ENCODE data around the gene PMEPA1.

DNA sequence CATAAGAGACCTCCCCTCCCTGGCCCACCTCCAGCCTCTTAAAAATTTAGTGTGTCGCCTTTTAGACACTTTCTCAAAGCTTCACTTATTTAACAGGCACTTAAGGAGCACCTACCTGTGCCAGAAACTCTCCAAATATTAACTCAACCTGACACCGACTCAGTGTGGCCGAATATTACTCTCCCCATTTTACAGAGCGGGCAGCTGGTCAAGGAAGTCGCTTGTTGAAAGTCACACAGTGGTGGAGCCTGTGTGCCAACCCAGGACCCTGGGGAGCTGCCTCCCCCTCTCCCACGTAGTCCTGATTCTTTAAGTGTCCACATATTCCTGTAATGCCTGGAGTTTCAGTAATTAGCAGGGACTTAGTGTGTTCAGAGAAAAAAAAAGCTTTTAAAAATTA, 1.0 kb upstream of the PMEPA1 start:
- TF ChIP-seq CTCF (IDR thresholded peaks at IDR 0.05 in 8 of 11, conservative IDR thresholded peaks at IDR 0.05 in 3 of 11) = no peak
- no peak for TF ChIP-seq POLR2AphosphoS5 (IDR thresholded peaks at IDR 0.05)
- TF ChIP-seq POLR2A (IDR thresholded peaks at IDR 0.05) = no peak
